Esophagus muscularis mucosa (tissue), 4 donors: ENCODE data around the gene C14orf119.

ENCODE experiments used
- CTCF ChIP-seq, 3 experiments: fragments of 200-600 bp in 2 of 3; fragments of 450-650 bp in 1 of 3; sonication (generic) in 2 of 3; IDR thresholded peaks; one replicate each; pipeline ENCODE4 v1.5.1; 2017 to 2019; ENCODE audit warnings: antibody characterized with exemption in 3 of 3, mild to moderate bottlenecking in 2 of 3, moderate library complexity in 1 of 3
- EP300 ChIP-seq: sonication (generic); formaldehyde crosslinking; IDR thresholded peaks from one replicate; pipeline ENCODE4 v1.6.1; 2017; ENCODE audit warnings: antibody characterized with exemption
- POLR2A ChIP-seq: fragments of 450-650 bp; IDR thresholded peaks from one replicate; pipeline ENCODE4 v1.6.1; 2017; ENCODE audit warnings: antibody characterized with exemption, moderate library complexity, mild to moderate bottlenecking, low read depth
- POLR2AphosphoS5 ChIP-seq, 2 donors: sonication (generic); formaldehyde crosslinking; IDR thresholded peaks; one replicate each; pipeline ENCODE4 v1.6.1; 2017; ENCODE audit warnings: antibody characterized with exemption in 2 of 2

GRCh38 chr14:23109769-23110168 is 14.5 kb downstream of the C14orf119 start:
- TF ChIP-seq POLR2A (no peak), CTCF (IDR thresholded peaks at IDR 0.05) (no peak), EP300 (no peak), POLR2AphosphoS5 (IDR thresholded peaks at IDR 0.05) (no peak)
